Thymus (tissue), 11 donors: ENCODE data around the gene GALNT17. TPM values are rescaled to one million over a fixed set of nuclear protein-coding genes. Genes with fewer than 3 reads are reported as not detected.
A peak's percentile ranks its signal among the peaks of the same experiment; 100 is the strongest.
"Not testable (repeated sequence)": the region's sequence is repeated elsewhere in the genome, so short reads cannot be mapped to it uniquely, and the experiment has no call there.

ENCODE experiments used
- DNase-seq, 9 donors: peaks; one replicate each; pipeline ENCODE4 v3.0.0-alpha.2; 2013; ENCODE audit warnings: low spot score in 9 of 9, low read depth in 6 of 9, missing footprints in 1 of 9
- H3K27ac ChIP-seq, 2 donors: one replicate each; pipeline ENCODE4 v1.5.1; 2013; ENCODE audit warnings: control low read depth in 1 of 2, low read depth in 1 of 2, low read length in 1 of 2, mild to moderate bottlenecking in 1 of 2, moderate library complexity in 1 of 2
- H3K27me3 ChIP-seq, 2 donors: one replicate each; pipeline ENCODE4 v1.5.1; 2013; ENCODE audit warnings: low read length in 1 of 2; ENCODE audit not compliant: control insufficient read depth in 2 of 2, insufficient read depth in 1 of 2
- H3K36me3 ChIP-seq, 2 donors: one replicate each; pipeline ENCODE4 v1.5.1; 2013; ENCODE audit warnings: low read length in 1 of 2, mild to moderate bottlenecking in 1 of 2, moderate library complexity in 1 of 2; ENCODE audit not compliant: control insufficient read depth in 2 of 2, insufficient read depth in 2 of 2
- H3K4me1 ChIP-seq, 2 donors: one replicate each; pipeline ENCODE4 v1.5.1; 2013; ENCODE audit warnings: low read length in 2 of 2; ENCODE audit not compliant: control insufficient read depth in 2 of 2, insufficient read depth in 2 of 2
- H3K4me3 ChIP-seq, 2 donors: one replicate each; pipeline ENCODE4 v1.5.1; 2013; ENCODE audit warnings: low read length in 2 of 2, control low read depth in 1 of 2, mild to moderate bottlenecking in 1 of 2
- H3K9me3 ChIP-seq, 2 donors: one replicate each; pipeline ENCODE4 v1.5.1; 2013; ENCODE audit warnings: low read length in 1 of 2, mild to moderate bottlenecking in 1 of 2; ENCODE audit not compliant: control insufficient read depth in 2 of 2, insufficient read depth in 1 of 2
- WGBS: extraction: QIAGEN DNeasy Blood & Tissue Kit; methylation state at CpG from one replicate; pipeline ENCODE4 v1.1.7; 2013; 5-methylcytosine and 5-hydroxymethylcytosine counted together
- polyA plus RNA-seq: library from polyadenylated mRNA; stranded (reverse); fragments of 200-250 nt; gene quantifications from one replicate; pipeline ENCODE4 v1.2.3, GENCODE V29; 2013
- total RNA-seq: library from RNA; stranded (reverse); fragments of 120-200 nt; gene quantifications from one replicate; pipeline ENCODE4 v1.2.4, GENCODE V29; 2013
- donor health status: healthy.

Gene GALNT17
- total and polyA plus RNA-seq, 2 donors: 1.8 to 9.2 TPM

- H3K9me3 ChIP-seq: no peaks in the 10 kb centered on the region
- peaks cover 0 to 2% of the 10 kb centered on the region in 2 donors for H3K27me3 ChIP-seq
- peaks cover 0 to 5% of the 10 kb centered on the region in 2 donors for H3K4me1 ChIP-seq
- WGBS: 42% methylated on average over 7 of the region's 7 CpGs
- H3K36me3 ChIP-seq: no peaks in the 10 kb centered on the region
- H3K4me3 ChIP-seq: no peak overlapping the region
- H3K27ac ChIP-seq: no peak overlapping the region
- DNase-seq: peak; percentile 16 to 73 (median 52)
Observed at GRCh38 chr7:71735961-71736556, 604.1 kb downstream of the GALNT17 start.

- H3K9me3 ChIP-seq, DNase-seq, H3K27ac ChIP-seq, H3K4me3 ChIP-seq, H3K36me3 ChIP-seq, H3K4me1 ChIP-seq, H3K27me3 ChIP-seq: not testable (repeated sequence)
- 92% methylated on average over 40 of the region's 42 CpGs for WGBS
Observed at GRCh38 chr7:71737931-71738540, 606.1 kb downstream of the GALNT17 start.

GRCh38 chr7:71739520-71740173, 607.7 kb downstream of the GALNT17 start:
- WGBS: 94% methylated on average over 10 of the region's 10 CpGs
- no peaks in the 10 kb centered on the region for H3K4me1 ChIP-seq
- no peak overlapping the region for H3K4me3 ChIP-seq
- H3K27ac ChIP-seq: no peak overlapping the region
- H3K36me3 ChIP-seq: no peaks in the 10 kb centered on the region
- DNase-seq: no peak
- H3K27me3 ChIP-seq: no peaks in the 10 kb centered on the region
- H3K9me3 ChIP-seq: no peaks in the 10 kb centered on the region

- no peaks in the 10 kb centered on the region for H3K9me3 ChIP-seq
- 96% methylated on average over 5 of the region's 5 CpGs for WGBS
- no peak for DNase-seq
- no peaks in the 10 kb centered on the region for H3K36me3 ChIP-seq
- H3K27me3 ChIP-seq: no peaks in the 10 kb centered on the region
- H3K27ac ChIP-seq: no peak overlapping the region
- H3K4me3 ChIP-seq: no peak overlapping the region
- no peaks in the 10 kb centered on the region for H3K4me1 ChIP-seq
Observed at GRCh38 chr7:71740174-71740560, 608.2 kb downstream of the GALNT17 start.

- Histone ChIP-seq H3K27me3 (no peaks in the 10 kb centered on the region), H3K4me3 (no peak overlapping the region), H3K36me3 (no peaks in the 10 kb centered on the region), H3K9me3 (no peaks in the 10 kb centered on the region), H3K27ac (no peak overlapping the region), H3K4me1 (no peaks in the 10 kb centered on the region)
- WGBS: 96% methylated on average over 5 of the region's 5 CpGs
- no peak for DNase-seq
Observed at GRCh38 chr7:71746006-71746405, 614.1 kb downstream of the GALNT17 start.

GRCh38 chr7:71750290-71750689, 618.3 kb downstream of the GALNT17 start:
- H3K9me3 ChIP-seq: no peaks in the 10 kb centered on the region
- no peak overlapping the region for H3K4me3 ChIP-seq
- H3K36me3 ChIP-seq: no peaks in the 10 kb centered on the region
- H3K27me3 ChIP-seq: peaks cover 0 to 9% of the 10 kb centered on the region in 2 donors
- no peak for DNase-seq
- 98% methylated on average over 6 of the region's 6 CpGs for WGBS
- no peak overlapping the region for H3K27ac ChIP-seq
- H3K4me1 ChIP-seq: peaks cover 0 to 5% of the 10 kb centered on the region in 2 donors

- peaks cover 0 to 5% of the 10 kb centered on the region in 2 donors for H3K4me1 ChIP-seq
- no peak overlapping the region for H3K4me3 ChIP-seq
- H3K27ac ChIP-seq: no peak overlapping the region
- peaks cover 0 to 9% of the 10 kb centered on the region in 2 donors for H3K27me3 ChIP-seq
- H3K36me3 ChIP-seq: no peaks in the 10 kb centered on the region
- WGBS: 20% methylated on average over 43 of the region's 43 CpGs
- no peaks in the 10 kb centered on the region for H3K9me3 ChIP-seq
- DNase-seq: peak; percentile 13 to 83 (median 62)
Observed at GRCh38 chr7:71752171-71752935, 620.4 kb downstream of the GALNT17 start.

GRCh38 chr7:71753236-71753635, 621.3 kb downstream of the GALNT17 start:
- Histone ChIP-seq H3K4me1 (peaks cover 0 to 5% of the 10 kb centered on the region in 2 donors), H3K9me3 (no peaks in the 10 kb centered on the region), H3K4me3 (no peak overlapping the region), H3K36me3 (no peaks in the 10 kb centered on the region), H3K27me3 (peaks cover 0 to 9% of the 10 kb centered on the region in 2 donors), H3K27ac (no peak overlapping the region)
- WGBS: 96% methylated on average over 2 of the region's 2 CpGs
- no peak for DNase-seq
